GM21360 (cell line): Measurements from ENCODE around the gene ZNF576.
A peak's percentile ranks its signal among the peaks of the same experiment; 100 is the strongest.
"Not testable (repeated sequence)": the region's sequence is repeated elsewhere in the genome, so short reads cannot be mapped to it uniquely, and the experiment has no call there.

Experiments used
- ATAC-seq: cut with Tn5 transposase; IDR thresholded peaks from one replicate; pipeline ENCODE4 v1.9.1; 2021; ENCODE audit warnings: mild to moderate bottlenecking, moderate library complexity; ENCODE audit not compliant: unreplicated experiment

Gene ZNF576, protein sequence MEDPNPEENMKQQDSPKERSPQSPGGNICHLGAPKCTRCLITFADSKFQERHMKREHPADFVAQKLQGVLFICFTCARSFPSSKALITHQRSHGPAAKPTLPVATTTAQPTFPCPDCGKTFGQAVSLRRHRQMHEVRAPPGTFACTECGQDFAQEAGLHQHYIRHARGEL

DNA sequence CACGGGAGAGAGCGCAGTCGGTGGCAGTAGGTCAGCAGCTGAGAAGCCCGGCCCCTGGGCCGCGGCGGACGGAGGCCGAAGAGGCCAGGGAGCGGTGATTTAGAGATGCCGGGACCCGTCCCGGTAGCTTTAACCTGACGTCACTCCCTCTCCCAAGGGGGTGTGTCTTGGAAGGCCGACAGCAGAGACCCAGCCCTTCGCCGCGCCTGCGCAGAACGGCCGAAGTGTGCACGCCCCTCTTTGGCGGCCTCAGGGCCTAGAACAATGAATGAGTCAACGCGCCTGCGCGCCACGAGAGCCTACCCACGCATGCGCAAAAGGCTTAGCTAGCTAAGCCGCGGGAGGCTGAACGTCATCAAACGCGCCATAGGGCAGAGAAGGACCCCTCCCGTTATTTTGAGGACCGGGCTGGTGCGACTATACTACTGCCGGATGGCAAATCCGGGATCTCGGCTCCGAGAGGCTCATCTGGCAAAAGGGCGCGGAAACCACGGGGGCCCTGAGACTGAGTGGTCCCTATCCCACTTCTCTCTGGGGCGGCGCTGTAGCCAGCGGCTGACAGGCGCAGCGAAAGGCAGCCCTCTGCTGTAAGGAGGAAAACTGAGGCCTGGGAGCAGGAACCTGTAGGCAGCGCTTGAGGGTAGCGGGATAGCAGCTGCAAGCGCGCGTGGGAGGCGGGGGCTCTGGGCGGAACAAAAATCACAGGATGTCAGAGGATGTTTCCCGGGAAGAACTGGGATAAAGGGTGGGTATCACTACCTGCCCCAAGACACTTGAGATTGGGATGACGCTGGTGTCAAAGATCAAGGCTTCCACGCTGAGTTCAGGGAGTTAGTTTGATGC lies at the start of gene ZNF576, which contains the start of gene IRGQ:
ZNF576 (plus strand) TSS at position 597 of the 843 bp plus-strand sequence. CDS start 514 bp downstream, outside the sequence.
IRGQ (minus strand) TSS at position 136 of the 843 bp plus-strand sequence. CDS start 796 bp downstream, outside the sequence.
- peak; percentile 78 for ATAC-seq

DNA sequence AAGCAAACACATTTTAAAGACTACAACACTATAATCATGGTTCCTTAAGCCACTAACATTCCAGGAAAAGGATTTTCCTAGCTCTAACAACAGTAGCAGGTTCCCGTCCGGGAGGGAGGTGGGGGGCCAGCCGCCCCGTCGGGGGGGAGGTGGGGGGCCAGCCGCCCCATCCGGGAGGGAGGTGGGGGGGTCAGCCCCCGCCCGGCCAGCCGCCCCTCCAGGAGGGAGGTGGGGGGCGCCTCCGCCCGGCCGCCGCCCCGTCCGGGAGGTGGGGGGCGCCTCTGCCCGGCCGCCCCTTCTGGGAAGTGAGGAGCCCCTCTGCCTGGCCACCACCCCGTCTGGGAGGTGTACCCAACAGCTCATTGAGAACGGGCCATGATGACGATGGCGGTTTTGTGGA lies 48.5 kb upstream of the ZNF576 start:
- not testable (repeated sequence) for ATAC-seq

DNA sequence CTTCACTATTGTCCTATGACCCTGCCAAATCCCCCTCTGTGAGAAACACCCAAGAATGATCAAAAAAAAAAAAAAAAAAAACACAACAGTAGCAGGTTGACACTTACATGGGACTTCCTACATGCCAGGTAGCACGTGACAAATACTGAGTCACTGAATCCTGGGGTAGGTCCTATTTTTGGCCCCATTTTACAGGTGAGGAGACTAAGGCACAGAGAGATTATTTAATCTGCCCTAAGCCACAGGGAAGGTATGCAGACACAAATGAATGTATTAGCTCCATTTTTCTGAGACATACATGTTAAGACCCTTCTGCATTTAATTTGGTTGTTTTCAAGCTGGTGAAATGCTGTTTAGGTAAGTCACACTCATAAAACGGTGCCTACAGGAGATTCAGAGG lies 47.7 kb upstream of the ZNF576 start:
- ATAC-seq = no peak

DNA sequence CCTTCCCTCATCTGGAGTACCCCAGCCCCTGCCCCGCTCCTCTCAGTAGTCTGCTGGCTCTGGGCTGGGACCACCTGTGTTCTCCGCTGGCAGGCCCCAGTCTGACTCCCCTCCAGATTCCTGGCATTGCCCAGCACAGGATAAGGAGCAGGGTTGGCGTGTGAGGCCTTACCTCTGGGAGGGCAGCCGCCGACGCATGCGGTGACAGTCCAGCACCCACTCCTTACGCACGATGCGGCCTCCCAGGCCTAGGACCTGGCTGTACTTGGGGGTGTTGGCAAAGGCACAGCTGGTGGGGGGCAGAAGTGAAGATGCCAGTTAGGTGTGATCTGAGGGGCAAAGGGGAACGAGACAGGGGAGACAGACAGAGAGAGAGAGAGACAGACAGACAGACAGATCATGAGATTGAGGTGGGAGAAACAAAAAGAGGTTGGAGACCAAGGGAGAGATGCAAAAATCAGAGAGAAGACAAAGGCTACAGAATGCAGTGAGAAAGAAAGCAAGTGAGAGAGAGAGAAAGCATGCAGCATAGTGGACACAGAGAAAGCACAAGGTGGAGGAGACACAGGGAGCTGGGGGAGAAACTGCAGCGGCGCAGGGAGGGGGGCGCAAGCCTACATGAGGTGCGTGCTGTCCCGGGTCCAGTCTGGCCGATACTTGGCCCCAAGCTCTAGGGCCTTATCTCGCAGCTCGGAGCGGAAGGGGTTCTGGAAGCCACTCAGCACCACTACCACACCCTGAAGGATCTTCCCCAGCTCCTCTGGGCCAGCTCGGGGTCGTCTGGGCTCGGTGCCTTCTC lies 44.8 kb upstream of the ZNF576 start:
- no peak for ATAC-seq

DNA sequence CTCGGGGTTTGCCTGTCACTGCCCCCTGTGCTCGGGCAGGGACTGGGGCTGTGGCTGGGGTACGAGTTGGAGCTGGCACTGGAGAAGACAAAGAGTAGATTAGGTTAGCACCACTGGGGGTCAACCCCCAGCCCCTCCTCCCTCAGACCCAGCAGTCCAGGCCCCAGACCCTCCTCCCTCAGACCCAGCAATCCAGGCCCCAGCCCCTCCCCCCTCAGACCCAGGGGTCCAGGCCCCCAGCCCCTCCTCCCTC lies 44.3 kb upstream of the ZNF576 start:
- ATAC-seq = no peak

DNA sequence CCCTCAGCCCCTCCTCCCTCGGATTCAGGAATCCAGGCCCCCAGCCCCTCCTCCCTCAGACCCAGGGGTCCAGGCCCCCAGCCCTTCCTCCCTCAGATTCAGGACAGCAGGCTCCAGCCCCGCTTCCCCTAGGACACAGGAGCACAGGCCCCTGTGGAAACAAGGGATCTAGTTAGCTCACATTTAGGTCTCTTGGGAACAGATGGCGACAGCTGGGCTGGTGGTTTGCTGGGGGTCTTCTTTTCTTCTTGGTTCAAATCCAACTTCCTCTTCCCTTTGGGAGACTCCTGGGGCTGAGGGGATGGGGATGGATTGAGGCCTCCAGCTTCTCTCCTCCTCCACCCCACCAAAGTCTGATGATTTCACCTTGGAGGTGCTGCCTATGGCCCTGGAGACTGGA lies 43.8 kb upstream of the ZNF576 start:
- ATAC-seq = no peak

DNA sequence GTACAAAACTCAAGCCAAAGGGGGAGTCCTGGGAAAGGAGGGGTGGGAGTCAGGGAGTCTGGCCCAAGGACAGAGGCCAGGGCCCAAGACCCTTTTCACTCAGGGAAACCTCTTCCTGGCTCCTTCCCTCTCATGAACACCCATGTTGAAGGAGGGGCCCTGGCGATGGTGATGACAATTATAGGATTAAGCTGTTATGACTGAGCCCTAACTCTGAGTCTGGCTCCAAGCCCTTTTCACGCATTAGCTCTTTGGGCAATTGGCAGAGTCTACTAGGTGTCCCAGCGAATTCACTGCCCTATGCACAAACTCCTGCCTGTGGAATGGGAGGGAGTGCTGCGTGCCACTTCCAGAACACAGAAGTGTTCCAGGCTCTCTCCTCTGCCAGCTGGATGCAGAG lies 42.7 kb upstream of the ZNF576 start:
- no peak for ATAC-seq

DNA sequence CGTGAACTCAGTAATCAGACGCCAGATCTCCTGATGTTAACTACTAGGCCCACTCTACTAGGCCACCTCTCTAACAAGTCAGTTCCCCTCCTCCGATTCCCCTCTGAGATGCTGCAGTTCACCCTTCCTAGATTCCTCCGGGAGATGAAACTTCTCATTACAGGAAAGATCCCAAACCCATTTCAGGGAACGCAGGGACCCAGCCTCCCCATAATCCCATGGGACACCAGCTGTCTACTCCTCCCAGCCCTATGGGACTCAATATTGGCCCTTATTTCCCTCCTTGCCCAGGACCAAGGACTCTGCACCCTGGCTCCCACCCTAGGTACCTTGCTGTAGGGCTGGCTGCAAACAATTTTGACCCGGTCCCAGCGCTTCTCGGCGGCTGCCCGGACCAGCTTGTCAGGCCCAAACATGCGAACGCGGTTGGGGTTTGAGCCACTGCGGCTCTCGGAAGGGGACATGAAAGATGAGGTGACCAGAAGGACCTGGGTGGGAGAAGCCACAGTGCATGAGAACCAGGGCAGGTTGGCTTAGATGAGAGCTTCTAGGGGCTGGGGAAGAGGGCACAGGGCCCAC lies 42.0 kb upstream of the ZNF576 start:
- ATAC-seq = no peak

DNA sequence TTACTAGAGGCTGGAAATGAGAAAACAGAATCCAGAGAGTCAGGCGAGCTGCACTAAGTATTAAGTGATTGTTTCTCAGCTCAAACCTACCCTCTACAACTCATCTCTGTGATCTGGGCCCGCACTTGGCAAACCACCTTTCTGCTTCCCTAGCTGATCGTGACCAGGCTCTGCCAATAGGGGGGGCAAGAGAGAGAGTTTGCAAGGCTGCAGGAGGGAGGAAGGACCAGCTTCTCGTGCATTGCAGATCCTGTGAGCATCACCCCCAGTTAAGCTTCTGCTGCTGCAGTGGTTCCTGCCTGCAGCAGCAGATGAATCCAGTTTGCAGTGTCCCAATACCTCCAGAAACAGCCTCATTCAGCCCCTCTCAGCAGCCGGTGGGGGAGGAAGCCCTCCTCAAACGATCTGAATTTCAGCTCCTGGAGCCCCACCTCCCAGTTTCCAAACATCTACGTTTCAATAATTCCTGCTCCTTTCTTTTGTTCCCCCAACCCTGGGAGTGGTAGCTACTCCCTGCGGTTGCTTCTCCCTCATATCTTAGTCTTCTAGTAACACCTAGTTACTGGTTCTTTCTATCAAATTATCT lies 41.1 kb upstream of the ZNF576 start:
- no peak for ATAC-seq

DNA sequence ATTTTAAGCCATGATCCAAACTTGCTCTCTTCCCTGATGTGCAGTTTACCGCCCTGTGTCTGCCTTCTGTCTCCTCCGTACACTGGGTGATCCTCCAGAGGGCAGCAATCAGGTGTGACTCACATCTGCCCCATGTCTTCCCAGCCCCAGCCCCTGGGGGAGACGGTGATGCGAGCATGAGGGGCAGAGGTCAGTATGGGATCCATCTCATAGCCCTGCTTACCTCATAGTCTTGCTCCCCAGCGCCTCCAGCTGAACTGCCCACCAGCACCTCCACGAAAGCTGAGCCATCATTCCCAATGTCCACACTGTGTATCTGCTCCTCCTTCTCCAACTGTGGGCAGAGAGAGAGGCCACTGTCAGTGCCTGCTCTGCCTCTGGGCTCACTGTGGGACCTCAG lies 35.7 kb upstream of the ZNF576 start:
- ATAC-seq = no peak

DNA sequence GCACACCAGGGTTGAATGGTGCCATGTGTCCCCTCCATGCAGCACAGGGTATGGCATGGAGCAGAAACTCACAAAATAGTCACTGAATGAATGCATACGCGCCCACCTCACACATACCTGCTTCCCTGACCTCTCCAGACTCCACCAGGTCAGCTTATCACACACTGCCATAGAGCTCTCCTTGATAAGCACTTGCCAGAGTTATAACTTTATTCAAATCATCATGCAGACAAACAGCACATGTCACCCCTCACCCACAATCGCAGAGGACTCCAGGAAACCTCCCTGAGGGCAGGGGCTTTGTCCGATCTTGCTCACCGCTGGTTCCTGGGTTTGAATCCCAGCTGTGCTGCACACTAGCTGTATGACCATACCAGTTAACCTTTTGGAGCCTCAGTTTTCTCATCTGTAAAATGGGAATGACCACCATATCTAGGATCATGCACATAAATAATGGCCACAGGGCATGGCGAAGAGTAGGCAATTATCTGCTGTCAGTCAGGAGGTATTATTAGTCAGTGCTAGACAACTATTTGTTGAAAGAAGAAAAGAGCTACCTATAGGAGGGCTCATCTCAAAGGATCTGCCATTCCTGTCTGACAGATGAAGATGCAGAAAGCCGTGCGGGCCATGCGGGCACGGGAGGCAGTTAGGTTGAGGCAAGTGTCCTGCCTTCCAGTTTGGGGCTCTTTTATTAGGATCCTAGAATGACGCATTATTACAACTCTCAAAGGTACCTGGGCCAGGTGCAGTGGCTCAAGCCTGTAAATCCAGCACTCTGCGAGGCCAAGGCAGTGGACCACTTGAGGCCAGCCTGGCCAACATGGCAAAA lies 35.0 kb upstream of the ZNF576 start:
- no peak for ATAC-seq

DNA sequence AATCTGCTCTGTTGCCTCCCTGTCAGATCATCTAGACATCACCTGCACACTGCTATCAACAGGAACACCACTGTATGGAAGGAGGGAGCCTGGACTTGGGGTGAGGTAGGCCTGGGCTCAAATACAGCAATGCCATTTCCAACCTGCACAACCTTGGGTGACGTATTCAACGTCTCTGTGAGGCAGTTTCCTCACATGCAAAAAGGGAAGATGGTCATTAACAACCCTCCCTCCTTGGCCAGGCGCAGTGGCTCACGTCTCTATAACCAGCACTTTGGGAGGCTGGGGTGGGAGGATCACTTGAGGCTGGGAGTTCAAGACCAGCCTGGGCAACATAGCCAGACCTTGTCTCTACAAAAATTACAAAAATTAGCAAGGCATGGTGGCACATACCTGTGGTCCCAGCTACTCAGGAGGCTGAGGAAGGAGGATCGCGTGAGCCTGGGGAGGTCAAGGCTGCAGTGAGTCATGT lies 34.1 kb upstream of the ZNF576 start:
- ATAC-seq = no peak

DNA sequence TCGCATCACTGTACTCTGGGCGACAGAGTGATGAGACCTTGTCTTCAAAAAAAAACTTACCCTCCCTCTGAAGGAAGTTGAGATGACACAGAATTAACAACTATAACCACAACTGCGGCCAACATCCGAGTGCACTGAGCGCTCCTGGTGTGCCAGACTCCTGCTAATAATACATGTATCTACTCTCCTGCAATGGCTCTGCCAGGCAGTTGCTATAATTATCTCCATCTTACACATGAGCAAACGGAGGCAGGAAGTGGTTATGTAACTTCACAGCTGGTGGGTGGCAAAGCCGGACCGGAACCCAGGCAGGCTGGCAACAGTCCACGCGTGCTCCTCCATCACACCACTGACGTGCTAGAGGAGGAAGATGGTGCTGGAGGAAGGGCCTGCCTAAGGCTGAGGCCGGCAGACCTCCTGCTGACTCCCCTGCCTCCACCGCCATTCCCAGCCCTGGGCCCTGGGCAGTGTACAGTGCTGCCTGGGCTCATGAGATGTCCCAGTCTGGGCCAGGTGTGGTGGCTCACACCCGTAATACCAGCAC lies 33.6 kb upstream of the ZNF576 start:
- ATAC-seq = peak; percentile 61

DNA sequence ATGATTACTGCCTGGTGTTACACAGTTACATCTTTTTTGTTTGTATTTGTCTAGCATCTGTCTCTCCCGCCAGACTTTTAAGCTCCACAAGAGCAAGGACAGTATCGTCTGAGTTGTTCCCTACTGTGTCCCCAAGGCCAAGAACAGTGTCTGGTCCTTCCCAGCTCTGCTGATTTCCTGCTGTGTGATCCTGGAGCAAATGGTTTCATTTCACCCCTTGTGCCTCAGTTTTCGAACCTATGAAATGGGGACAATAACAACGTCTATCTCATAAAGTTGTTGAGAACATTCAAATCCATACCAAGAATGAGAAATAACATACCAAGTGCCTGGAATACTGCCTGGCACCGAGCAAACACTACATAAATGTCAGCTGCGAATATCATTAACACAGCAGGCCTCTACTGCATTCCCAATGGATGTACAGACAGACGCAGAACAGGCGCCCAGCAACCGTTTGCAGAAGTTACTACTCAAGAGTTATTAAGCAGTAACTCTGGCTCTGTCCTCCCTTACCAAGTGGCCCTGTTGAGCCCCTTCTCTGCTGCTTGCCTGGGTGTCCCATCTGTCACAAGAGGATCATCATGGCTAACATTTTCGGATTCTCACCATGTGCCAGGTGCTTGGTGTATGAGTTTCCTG lies 32.5 kb upstream of the ZNF576 start:
- ATAC-seq = no peak

DNA sequence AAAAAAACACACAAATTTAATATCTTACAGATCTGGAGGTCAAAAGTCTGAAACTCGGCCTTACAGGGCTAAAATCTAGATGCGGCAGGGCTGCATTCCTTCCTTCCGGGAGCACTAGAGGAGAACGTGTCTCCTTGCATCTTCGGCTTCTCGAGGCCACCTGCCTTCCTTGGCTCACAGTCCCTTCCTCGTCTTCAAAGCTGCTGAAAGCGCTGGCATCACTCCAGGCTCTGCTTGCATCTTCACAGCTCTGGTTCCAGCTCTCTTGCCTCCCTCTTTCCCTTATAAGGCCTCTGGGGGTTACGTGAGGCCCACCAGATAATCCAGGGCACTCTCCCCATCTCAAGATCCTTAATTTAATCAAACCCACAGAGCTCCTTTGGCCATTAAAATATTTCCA lies 31.6 kb upstream of the ZNF576 start:
- no peak for ATAC-seq

DNA sequence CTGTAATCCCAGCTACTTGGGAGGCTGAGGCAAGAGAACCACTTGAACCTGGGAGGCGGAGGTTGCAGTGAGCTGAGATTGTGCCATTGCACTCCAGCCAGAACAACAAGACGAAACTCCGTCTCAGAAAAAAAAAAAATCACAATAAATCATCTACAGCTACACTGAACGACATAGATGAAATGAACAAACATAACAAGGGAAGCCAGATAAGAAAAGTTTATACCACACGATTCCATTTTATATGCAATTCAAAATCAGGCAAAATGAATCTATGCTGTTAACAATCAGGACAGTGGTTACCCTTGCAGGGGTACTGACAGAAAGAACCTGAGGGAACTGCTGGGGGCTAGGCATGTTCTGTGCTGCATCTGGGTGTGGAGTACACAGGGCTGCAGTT lies 26.7 kb upstream of the ZNF576 start:
- no peak for ATAC-seq

DNA sequence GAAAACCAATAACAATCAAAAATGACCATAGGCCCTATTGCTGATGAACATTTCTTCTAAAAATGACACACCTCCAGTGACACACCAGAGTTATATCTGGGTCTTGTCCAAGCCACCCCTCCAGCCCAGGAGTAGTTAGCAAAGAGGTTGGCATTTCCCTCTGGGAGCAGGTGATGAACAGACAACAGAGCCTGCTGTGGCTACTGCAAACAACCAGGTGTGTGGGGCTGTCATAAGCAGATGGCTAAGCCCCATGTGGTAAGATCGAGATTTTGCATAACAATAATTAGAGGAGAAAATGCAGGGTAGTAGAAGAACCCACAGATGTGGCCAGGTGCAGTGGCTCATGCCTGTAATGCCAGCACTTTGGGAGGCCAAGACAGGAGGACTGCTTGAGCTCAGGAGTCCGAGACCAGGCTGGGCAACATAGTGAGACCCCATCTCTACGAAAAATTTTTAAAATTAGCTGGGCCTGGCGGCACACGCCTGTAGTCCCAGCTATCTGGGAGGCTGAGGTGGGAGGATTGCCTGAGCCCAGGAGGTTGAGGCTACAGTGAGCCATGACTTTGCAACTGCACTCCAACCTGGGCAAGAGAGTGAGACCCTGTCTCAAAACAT lies 26.1 kb upstream of the ZNF576 start:
- no peak for ATAC-seq

DNA sequence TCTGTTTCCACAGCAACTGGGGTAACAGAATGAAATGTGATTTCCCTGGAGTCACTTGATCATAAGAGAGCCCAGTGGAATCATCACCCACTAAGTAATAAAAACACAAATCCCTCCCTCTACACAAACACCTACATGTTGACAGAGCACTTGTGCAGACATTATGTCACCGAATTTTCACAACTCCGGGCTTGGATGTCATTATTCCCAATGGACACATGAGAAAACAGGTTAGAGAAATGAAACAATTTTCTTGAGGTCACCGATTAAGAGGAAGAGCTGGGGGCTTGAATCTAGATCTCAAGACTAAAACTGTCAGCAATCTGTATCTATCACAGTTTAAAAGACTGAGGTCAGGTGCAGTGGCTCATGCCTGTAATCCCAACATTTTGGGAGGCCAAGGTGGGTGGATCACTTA lies 24.2 kb upstream of the ZNF576 start:
- no peak for ATAC-seq
